Activated naive CD8-positive, alpha-beta T cell treated with anti-CD3 and anti-CD28 coated beads, Interleukin-2, amount 50 U/mL, for 16 hours (primary cell): ENCODE results near the gene BDH1.
"Not testable (repeated sequence)": the region's sequence is repeated elsewhere in the genome, so short reads cannot be mapped to it uniquely, and the experiment has no call there.

Source experiments
- DNase-seq: peaks from one replicate; pipeline ENCODE4 v3.0.0-alpha.2; 2020; ENCODE audit warnings: low read depth, low spot score

Gene BDH1

GRCh38 chr3:197486861-197487260 is 68.9 kb downstream of the BDH1 start:
- DNase-seq: no peak

GRCh38 chr3:197485143-197485542 is 70.6 kb downstream of the BDH1 start:
- no peak for DNase-seq

DNA sequence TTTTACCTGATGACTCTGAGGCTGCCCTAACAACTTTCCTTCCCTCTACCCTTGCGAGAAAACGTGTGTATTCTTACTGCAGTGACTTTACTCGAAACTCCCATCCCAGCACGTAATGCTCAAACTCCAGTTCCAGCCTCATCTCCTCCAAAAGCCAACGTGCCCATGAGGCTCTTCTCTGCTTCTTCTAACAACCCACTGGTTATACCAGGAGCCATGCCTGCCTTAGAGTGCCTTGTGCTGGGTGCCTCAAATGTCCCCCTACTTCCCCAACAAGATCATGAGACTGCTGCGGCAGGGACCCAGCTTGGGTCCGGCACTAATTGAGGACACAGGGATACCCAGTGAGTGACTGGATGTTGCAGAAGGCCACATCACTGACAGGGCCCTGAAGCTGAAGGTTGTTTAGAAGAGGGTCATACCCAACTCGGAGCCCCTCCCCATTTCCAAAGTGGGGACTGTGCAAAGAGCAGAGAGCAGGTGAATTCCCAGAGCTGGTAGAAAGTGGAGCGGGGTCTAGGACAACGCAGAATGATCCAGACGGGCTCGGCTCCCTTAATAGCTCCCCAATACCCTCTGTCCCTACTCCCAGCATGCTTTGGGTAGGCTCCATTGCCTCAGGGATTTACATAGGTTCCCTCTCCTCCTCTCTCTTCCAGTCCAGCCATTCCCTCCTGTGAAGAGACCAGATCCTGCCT is 71.4 kb downstream of the BDH1 start:
- DNase-seq: no peak

GRCh38 chr3:197482001-197482400 is 73.8 kb downstream of the BDH1 start:
- no peak for DNase-seq

DNA sequence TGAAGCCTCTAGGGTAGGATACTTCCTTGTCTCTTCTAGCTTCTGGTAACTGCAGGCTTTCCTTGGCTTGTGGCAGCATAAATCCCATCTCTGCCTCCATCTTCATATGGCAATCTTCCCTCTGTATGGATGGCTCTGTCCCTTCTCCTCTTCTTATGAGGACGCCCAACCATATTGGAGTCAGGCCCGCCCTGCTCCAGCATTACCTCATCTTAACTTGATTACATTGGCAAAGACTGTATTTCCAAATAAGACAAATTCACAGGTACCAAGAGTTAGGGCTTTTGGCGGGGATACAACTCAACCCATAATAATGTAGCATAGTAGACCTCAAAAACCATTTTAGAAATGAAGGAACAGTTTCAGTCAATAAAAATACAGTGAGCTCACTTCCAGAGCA is 75.4 kb downstream of the BDH1 start:
- DNase-seq: no peak

DNA sequence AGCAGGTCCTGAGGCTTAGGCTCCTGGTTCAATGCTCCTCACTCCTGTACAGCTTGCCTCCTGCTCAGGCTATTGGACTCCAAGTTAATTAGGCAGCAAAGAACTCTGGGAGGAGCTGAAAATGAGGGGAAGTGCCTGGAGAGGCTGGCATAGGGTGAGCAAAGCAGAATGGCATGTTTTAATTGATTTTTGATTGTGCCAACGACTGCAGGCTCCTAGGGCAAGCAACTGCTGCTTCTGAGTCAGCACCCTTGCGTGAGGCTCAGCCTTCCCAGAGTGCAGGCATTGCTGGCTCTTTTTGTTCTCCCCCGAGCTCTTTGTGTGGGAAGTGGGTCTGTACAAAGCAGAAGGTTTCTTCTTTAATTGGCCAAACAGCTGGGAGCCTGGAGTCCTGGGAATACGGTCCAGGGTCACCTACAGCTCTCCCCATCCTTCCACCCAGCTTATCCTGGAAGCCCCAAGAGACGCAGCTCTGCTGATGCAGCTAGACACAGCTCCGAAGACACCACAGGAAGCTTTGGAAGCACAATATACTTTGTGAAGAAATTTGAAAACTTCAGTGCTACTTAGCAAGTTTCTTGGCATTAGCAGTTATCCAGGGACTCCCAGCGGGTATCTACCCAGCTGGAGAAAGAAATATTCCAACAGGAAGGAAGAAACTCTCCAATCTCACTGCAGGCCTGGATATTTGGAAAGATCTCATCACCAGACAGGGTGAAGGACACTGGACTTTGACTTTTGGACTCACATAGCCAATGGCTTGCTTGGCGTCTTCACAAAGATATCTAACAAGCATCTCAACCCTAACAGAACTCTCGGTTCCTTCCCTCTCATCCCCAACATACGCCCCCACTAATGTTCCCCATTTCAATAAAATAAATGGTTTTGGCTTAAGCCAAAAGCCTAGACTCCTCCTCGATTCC is 76.8 kb downstream of the BDH1 start:
- no peak for DNase-seq

- DNase-seq: not testable (repeated sequence)
Observed at GRCh38 chr3:197477816-197478215, 78.0 kb downstream of the BDH1 start.

- no peak for DNase-seq
Observed at GRCh38 chr3:197475997-197476525, 79.7 kb downstream of the BDH1 start.

DNA sequence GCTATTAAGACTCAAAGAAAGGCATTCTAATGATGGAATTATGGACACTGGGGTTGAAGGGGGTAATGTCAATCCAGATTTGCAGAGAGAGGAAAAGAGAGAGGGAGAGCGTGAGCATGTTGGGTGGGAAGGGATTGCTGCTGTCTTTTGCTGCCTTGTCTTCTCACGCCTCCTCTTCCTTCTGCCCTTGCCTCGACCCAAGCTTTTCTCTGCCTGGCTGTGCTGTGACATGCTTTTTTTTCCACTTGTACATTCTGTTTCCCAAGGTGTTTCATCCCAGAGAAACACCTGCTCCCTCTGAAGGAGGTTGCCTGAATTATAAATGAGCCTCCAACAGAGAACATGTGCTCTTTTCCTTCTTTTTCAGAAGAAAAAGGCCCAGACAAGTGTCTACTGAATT is 80.3 kb downstream of the BDH1 start:
- DNase-seq: no peak

- no peak for DNase-seq
Observed at GRCh38 chr3:197472151-197472550, 83.6 kb downstream of the BDH1 start.

DNA sequence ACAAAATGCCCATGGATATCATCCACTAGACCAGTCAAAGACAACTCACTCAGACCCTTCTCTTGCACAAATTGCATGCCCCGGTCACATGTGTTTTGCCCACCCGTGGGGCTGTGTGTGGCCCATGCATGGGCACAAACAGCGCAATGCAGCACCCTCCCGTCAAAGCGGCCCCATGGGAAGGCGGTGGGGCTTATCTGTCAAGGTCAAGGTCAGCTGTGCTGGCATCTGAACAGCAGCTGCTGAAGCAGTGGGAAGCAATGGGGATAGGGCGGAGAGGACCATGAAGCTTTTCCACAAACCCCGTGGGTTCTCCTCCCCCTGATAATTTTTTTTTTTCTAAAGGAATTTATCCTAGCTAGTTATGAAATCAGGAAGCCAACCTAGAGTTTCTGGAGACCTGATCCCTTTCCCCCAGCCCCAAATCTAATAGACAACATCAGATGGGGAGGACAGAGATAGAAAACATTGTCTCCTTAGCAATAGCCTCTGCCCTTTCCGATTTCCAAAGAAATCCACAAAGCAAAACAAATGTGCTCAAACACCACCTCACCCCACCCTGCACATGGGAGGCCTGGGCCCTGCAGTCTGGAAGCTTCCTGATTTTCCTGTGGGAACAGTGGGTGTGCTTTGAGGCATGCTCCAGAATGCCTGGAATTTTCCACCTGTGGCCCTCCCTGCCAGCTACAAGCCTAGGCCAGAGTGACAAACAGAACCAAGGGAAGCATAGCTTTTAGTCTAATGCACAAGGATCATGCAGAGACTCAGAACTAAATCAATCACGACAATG is 84.4 kb downstream of the BDH1 start:
- DNase-seq: no peak

GRCh38 chr3:197468866-197469382 is 86.8 kb downstream of the BDH1 start:
- no peak for DNase-seq

DNA sequence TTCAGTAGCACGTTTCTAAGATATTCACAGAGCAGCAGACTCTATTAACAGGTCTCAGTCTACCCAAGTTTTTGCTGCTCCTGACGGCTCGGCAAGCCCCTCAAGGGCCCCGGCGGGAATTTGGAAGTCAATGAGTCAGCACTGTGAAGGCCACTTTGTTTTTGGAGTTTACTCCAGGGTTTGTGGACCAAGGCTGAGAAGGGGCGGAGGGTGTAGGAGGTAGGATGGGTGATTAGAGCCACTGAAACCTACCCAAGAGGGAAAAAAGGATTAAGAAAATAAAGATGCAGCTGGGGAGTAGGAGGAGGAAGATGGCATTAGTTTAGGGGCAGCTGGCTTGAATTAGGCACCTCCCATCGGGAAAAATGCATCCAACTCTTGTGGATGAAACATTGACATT is 87.6 kb downstream of the BDH1 start:
- no peak for DNase-seq

GRCh38 chr3:197466586-197467399 is 89.0 kb downstream of the BDH1 start:
- DNase-seq: no peak

DNA sequence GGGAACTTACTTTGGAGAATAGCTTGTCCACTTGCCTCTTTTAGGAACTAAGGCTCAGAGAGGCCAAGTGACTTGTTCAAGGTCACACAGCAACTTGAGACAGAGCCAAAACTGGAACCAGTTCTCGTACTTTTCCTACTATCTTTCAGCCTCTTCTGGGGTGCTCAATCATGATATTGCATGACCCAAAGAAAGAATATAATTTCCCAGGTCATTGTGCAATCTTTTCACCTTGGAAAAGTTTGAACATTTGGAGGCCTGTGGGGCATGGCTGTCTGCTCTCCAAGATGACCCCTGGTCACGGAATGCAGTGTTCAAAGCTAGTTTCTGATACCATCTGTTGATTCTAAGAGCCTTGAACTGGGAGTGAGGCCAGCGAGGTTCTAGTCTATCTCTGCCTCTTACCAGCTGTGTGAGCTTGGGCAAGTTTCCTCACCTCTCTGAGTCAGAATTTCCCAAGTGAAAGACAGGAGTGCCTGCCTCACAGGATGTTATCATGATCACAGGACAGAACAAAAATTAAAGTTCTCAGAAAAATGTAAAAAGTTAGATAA is 89.7 kb downstream of the BDH1 start:
- DNase-seq: no peak

DNA sequence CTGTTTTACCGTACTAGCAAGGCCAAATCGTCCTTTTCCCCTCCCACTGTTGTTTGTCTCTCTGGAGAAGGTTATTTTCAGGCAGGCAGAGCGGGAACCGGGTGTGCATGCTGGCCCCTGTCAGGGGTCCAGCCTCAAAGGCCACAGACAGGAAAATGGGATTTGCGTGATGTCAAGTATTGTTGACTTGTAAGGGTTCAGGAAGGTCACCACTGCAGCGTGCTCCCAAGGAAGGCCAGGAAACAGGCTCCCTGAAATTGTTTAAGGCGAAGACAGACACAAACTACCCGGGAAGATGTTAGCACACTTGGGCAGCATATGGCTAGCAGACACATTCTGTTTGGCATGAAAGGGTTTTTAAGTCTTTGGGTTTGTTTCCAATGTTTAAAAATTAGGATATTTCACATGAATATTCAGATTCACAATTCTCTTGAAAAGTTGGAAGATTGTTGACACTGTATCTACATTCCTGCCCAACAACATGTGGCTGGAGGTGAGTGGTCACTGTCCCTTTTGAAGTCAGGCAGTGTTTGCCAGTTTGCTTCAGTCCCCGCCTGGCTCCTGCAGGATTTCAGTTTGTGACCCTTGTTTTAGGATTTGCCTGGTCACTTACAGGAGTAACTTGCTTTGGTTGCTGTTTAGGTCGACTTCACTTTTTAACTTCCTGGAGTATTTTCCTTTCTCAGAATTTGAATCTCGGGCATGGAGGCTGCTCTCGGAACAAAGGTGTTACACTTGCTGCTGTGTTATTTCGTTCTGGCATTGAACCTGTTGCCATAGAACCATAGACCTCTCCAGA is 90.4 kb downstream of the BDH1 start:
- no peak for DNase-seq

DNA sequence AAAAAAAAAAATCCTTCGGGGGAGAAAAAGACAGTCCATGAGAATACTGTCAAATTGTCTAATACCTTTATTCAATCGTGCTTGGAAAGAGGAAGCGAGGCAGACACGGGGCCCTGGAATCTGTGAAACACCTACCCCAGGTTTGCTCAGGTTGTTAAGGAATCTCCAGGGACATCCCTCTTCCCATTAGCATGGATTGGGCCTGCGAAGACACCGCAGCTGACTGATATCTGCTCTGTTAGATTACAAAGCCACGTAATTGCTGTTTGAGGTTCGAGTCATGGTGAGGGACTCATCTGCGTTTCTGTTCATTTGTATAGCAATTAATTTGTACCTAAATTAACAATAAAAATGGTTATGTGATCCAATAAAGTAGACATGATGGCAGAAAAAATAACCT is 91.0 kb downstream of the BDH1 start:
- DNase-seq: no peak

DNA sequence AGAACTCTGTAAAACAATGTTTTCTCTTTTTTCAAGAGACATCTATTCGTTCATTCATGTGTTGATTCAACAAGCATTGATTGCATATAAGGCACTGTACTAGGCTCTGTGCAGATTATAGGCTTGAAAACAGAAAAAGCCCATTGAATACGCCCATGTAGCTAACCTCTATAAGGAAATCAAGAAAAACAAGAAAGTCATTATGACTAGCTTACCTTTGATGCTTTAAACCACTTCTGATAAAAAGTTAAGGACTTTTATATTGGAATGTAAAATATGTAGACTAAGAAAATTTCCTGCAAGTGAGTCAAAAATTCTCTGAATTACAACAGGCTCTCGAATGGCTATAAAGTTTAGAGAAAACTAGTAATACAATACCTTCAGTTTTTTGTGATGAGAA is 92.5 kb downstream of the BDH1 start:
- no peak for DNase-seq

- no peak for DNase-seq
Observed at GRCh38 chr3:197462808-197463207, 93.0 kb downstream of the BDH1 start.

GRCh38 chr3:197460639-197461038 is 95.1 kb downstream of the BDH1 start:
- no peak for DNase-seq
